Measurements from ENCODE around the gene MANEAL. TPM values are rescaled to one million over a fixed set of nuclear protein-coding genes. Genes with fewer than 3 reads are reported as not detected.

Gene MANEAL
- polyA plus RNA-seq, 6 donors from 2014 or later, result 1.4 to 4.7 (median 3.0) TPM

- no peak overlapping the region for H3K27ac Mint-ChIP-seq
Observed at GRCh38 chr1:37795340-37796125, 1.9 kb downstream of the MANEAL start.

GRCh38 chr1:37797750-37798345, 4.2 kb downstream of the MANEAL start:
- DNase-seq, result no peak
- Mint-ChIP-seq H3K36me3 (peaks cover 10 to 20% of the 10 kb centered on the region in 2 donors), H3K27me3 (peaks cover 0 to 7% (median under 1%) of the 10 kb centered on the region in 3 donors), H3K4me1 (peaks cover 14 to 24% (median 23%) of the 10 kb centered on the region in 3 donors), H3K27ac (no peak overlapping the region), H3K4me3 (peak overlapping the region in 1 of 8 donors; percentile 52), H3K9me3 (no peaks in the 10 kb centered on the region)
- no peak for ATAC-seq (ENCODE audit: low read depth in 2 of 2)

More at GRCh38 chr1:37795340-37796125, 1.9 kb downstream of the MANEAL start:
- H3K9me3 Mint-ChIP-seq, result no peaks in the 10 kb centered on the region
- H3K36me3 Mint-ChIP-seq, result peaks cover 5 to 14% of the 10 kb centered on the region in 2 donors
- peaks cover 17 to 23% (median 22%) of the 10 kb centered on the region in 3 donors for H3K4me1 Mint-ChIP-seq
- ATAC-seq (ENCODE audit: low read depth in 2 of 2), result no peak
- peak overlapping the region; percentile 57 to 92 (median 86) for H3K4me3 Mint-ChIP-seq
- peaks cover 3 to 27% (median 21%) of the 10 kb centered on the region in 3 donors for H3K27me3 Mint-ChIP-seq
- no peak for DNase-seq

GRCh38 chr1:37802439-37802838, 8.8 kb downstream of the MANEAL start:
- peak overlapping the region in 2 of 8 donors; percentile 57 to 72 for H3K4me3 Mint-ChIP-seq
- peaks cover 14 to 22% of the 10 kb centered on the region in 2 donors for H3K36me3 Mint-ChIP-seq
- ATAC-seq (ENCODE audit: low read depth in 2 of 2) (no peak), DNase-seq (no peak)
- H3K27me3 Mint-ChIP-seq, result no peaks in the 10 kb centered on the region
- H3K4me1 Mint-ChIP-seq, result peaks cover 10 to 23% (median 16%) of the 10 kb centered on the region in 3 donors
- no peaks in the 10 kb centered on the region for H3K9me3 Mint-ChIP-seq
- H3K27ac Mint-ChIP-seq, result peak overlapping the region in 3 of 6 donors; percentile 52 to 60 (median 58)

DNA sequence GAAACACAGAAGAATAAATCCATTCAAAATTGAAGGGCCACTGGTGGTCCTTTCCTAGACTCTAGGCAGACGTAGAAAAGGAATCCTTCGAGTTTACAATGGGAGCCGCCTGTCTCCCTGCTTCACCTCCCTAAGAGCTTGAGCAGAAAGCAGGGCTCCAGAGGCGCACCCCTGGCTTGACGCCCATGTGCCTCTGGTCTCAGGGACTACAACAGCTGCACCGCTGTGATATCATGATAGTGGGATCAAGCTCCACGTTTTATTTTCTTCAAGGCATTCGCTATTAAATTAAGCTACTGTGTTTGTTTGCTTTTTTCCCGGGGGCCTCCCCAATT, 13.5 kb downstream of the MANEAL start:
- peaks cover 8 to 9% of the 10 kb centered on the region in 2 donors for H3K36me3 Mint-ChIP-seq
- peak overlapping the region; percentile 44 to 98 (median 74) for H3K27ac Mint-ChIP-seq
- ATAC-seq (ENCODE audit: low read depth in 2 of 2), result no peak
- DNase-seq, result no peak
- H3K9me3 Mint-ChIP-seq, result no peaks in the 10 kb centered on the region
- H3K4me3 Mint-ChIP-seq, result peak overlapping the region; percentile 82 to 96 (median 90)
- no peaks in the 10 kb centered on the region for H3K27me3 Mint-ChIP-seq
- peaks cover 26 to 46% (median 43%) of the 10 kb centered on the region in 3 donors for H3K4me1 Mint-ChIP-seq

DNA sequence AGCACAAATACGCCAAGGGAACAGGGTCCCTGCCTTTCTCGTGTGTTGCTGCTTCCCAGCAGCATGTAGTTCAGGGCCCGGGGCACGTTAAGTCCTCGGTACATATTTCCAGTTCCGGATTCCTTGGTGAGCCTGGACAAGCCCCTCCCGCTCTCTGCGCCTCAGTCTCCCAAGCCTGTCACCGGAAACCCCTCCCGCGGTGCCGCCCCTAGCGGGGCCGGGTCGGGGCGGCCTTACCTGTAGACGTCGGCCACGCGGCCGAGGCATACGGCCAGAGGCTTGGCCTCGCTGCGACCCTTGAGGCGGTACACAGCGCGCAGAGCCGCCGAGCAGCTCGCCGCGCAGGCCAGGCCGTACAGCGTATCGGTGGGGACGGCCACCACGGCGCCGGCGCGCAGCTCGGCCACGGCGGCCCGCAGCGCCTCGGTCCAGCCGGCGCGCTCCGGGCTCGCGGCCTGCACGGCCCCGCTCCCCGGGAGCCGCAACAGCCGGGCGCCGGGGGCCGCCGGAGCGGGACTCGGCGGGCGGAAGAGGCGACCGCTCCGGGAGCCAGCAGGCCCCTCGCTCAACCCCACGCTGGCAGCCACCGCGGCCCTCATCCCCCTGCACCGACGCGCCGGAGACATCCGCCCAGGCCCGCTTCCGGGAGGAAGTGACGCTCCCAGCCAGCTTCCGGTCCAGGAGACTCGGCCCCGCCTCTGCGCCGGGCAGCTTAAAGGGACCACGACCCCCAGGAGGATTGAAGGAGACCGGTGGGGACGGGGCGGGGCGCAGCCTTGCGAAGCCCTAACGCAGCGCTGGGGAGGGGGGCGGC, 14.1 kb downstream of the MANEAL start, which contains the start of the genes C1orf122 and YRDC:
Gene C1orf122 (plus strand): TSS at position 236 of the 814 bp plus-strand sequence. CDS start 615 bp downstream, outside the sequence.
Gene YRDC (minus strand): TSS at position 654 of the 814 bp plus-strand sequence. CDS start 28 bp downstream, at position 626.
- ATAC-seq (ENCODE audit: low read depth in 2 of 2) (peak; percentile 94 to 96), DNase-seq (peak; percentile 88)
- Mint-ChIP-seq H3K36me3 (peaks cover 2 to 4% of the 10 kb centered on the region in 2 donors), H3K27ac (peak within 1 kb of the TSS; percentile 95 to 98 (median 97)), H3K4me3 (peak within 1 kb of the TSS; percentile 91 to 99 (median 96)), H3K27me3 (no peaks in the 10 kb centered on the region), H3K4me1 (peaks cover 24 to 46% (median 43%) of the 10 kb centered on the region in 3 donors), H3K9me3 (no peaks in the 10 kb centered on the region)

GRCh38 chr1:37808369-37809319, 15.0 kb downstream of the MANEAL start:
- H3K27me3 Mint-ChIP-seq, result no peaks in the 10 kb centered on the region
- peak overlapping the region; percentile 95 to 98 (median 97) for H3K27ac Mint-ChIP-seq
- no peaks in the 10 kb centered on the region for H3K36me3 Mint-ChIP-seq
- peak overlapping the region; percentile 91 to 99 (median 96) for H3K4me3 Mint-ChIP-seq
- H3K4me1 Mint-ChIP-seq, result peaks cover 24 to 46% (median 43%) of the 10 kb centered on the region in 3 donors
- no peaks in the 10 kb centered on the region for H3K9me3 Mint-ChIP-seq
- DNase-seq (no peak), ATAC-seq (ENCODE audit: low read depth in 2 of 2) (peak; percentile 29 to 32)

DNA sequence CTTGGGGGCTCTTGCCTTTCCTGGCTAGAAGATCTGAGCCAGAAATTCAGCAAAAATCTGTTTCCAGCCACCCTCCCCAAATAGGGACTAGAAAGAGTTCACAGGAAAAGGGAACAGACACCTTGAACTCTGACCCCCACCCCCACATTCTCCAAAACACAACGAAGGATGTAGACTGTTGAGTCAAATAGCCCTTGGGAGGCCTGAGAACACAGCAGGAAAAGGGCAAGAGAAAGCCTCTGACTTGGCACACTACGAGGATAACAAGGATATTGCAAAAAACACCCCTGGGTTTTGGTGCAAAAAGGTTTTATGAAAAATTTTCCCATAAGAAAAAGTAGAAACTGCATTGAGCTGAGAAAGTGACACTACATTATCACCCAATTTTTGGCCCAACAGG, 16.3 kb downstream of the MANEAL start:
- Mint-ChIP-seq H3K36me3 (no peaks in the 10 kb centered on the region), H3K27ac (no peak overlapping the region), H3K4me3 (peak overlapping the region in 2 of 8 donors; percentile 69 to 96), H3K4me1 (peaks cover 24 to 39% (median 37%) of the 10 kb centered on the region in 3 donors), H3K27me3 (no peaks in the 10 kb centered on the region), H3K9me3 (no peaks in the 10 kb centered on the region)
- ATAC-seq (ENCODE audit: low read depth in 2 of 2), result no peak
- DNase-seq, result no peak

DNA sequence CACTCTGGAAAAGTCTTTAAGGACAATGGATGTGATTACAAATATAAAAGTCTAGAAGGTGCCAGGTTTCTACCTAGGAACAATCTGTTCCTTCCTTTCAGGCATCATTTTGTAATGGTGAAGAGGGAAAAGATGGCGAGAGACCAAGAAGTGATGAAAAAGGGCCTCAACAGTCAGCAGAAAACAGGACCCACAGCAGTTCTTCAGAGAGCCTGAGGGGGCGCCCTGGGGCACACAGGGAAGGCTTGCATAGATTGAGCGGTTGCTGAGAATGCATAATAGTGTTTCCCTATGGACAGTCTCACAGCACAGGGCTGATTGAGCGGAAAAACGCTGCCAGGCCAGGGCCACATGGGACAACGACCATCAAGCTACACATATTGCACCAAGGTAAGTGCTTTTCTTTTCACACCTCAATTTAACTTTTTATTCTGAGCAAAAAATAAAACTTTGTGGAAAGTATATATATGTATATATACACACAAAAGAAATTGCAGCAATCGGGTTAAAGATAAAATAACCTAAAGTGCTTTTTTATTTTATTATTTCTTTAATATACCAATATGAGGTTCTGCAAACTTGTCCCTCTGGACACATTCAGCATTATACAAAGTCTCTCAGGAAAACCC, 17.5 kb downstream of the MANEAL start:
- peaks cover 28 to 37% (median 30%) of the 10 kb centered on the region in 3 donors for H3K4me1 Mint-ChIP-seq
- peak overlapping the region in 4 of 8 donors; percentile 12 to 96 (median 46) for H3K4me3 Mint-ChIP-seq
- no peaks in the 10 kb centered on the region for H3K9me3 Mint-ChIP-seq
- H3K27me3 Mint-ChIP-seq, result no peaks in the 10 kb centered on the region
- peak overlapping the region in 3 of 6 donors; percentile 17 to 68 (median 33) for H3K27ac Mint-ChIP-seq
- ATAC-seq (ENCODE audit: low read depth in 2 of 2) (peak; percentile 31 to 32), DNase-seq (peak; percentile 62)
- H3K36me3 Mint-ChIP-seq, result no peaks in the 10 kb centered on the region

- Mint-ChIP-seq H3K27me3 (no peaks in the 10 kb centered on the region), H3K36me3 (no peaks in the 10 kb centered on the region), H3K4me1 (peaks cover 18 to 29% (median 23%) of the 10 kb centered on the region in 3 donors), H3K27ac (peak overlapping the region in 1 of 6 donors; percentile 49), H3K4me3 (peak overlapping the region in 1 of 8 donors; percentile 38), H3K9me3 (no peaks in the 10 kb centered on the region)
- ATAC-seq (ENCODE audit: low read depth in 2 of 2), result no peak
- DNase-seq, result no peak
Observed at GRCh38 chr1:37813529-37814145, 20.0 kb downstream of the MANEAL start.

GRCh38 chr1:37814252-37814651, 20.6 kb downstream of the MANEAL start:
- Mint-ChIP-seq H3K9me3 (no peaks in the 10 kb centered on the region), H3K4me3 (no peak overlapping the region), H3K27me3 (no peaks in the 10 kb centered on the region), H3K36me3 (no peaks in the 10 kb centered on the region), H3K4me1 (peaks cover 12 to 23% (median 18%) of the 10 kb centered on the region in 3 donors), H3K27ac (peak overlapping the region in 3 of 6 donors; percentile 43 to 70 (median 62))
- no peak for DNase-seq
- ATAC-seq (ENCODE audit: low read depth in 2 of 2), result no peak

DNA sequence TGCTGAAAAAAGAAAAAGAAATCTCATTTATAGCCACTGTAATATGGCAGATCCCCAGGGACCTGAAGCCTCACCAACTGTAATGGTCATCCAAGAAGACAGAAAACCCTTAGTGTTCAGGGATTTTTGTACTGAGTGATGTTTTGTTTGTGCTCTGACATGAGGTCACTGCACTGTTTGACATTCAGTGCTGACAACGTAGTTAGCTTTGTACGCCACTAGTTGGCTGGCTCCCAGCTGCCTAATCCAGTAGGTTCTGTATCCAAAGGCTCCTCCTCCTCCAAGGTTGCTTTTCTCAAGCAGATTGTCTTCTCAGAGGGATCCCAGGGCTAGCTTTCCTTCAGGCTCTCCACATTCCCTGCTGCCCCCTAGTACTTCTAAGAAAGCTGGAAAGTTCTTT, 23.8 kb downstream of the MANEAL start:
- peaks cover 14 to 15% of the 10 kb centered on the region in 2 donors for H3K36me3 Mint-ChIP-seq
- ATAC-seq (ENCODE audit: low read depth in 2 of 2), result no peak

More for the DNA sequence above, 23.8 kb downstream of the MANEAL start:
- H3K27ac Mint-ChIP-seq, result no peak overlapping the region
- H3K4me1 Mint-ChIP-seq, result peaks cover 12 to 15% (median 12%) of the 10 kb centered on the region in 3 donors
- no peaks in the 10 kb centered on the region for H3K9me3 Mint-ChIP-seq
- no peak overlapping the region for H3K4me3 Mint-ChIP-seq
- DNase-seq, result no peak
- H3K27me3 Mint-ChIP-seq, result no peaks in the 10 kb centered on the region

Data from naive B cell (primary cell).